ENCODE results near the gene CACNG1.

Gene CACNG1

DNA sequence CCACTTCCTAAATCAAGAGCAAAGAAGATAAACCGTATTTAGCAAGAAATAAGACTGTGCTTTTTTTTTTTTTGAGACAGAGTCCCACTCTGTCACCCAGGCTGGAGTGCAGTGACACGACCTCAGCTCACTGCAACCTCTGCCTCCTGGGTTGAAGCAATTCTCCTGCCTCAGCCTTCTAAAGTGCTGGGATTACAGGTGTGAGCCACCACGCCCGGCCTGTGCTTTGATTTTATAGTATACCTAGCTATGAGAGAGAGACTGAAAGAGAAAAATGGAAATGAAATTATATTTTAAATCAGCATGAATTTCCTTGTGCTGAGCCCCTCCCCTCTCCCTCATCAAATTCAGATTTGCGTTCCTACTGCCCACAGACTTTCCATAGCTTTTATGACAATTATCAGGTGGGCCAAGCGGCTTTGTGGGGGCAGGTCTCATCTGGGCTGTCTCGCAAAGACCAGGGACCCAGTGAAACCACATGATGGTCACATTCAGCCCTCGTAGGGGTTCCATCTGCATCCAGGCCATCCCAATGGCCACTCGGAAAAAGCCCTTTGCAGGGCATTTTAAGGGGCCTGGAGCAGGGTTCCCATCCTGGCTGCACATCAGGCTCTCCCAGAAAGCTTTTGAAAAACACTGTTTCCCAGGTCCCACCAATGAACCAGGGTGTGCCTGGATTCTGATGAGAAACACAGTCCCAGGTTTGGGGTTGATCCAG, 8.5 kb downstream of the CACNG1 start:
- no peak for DNase-seq

DNA sequence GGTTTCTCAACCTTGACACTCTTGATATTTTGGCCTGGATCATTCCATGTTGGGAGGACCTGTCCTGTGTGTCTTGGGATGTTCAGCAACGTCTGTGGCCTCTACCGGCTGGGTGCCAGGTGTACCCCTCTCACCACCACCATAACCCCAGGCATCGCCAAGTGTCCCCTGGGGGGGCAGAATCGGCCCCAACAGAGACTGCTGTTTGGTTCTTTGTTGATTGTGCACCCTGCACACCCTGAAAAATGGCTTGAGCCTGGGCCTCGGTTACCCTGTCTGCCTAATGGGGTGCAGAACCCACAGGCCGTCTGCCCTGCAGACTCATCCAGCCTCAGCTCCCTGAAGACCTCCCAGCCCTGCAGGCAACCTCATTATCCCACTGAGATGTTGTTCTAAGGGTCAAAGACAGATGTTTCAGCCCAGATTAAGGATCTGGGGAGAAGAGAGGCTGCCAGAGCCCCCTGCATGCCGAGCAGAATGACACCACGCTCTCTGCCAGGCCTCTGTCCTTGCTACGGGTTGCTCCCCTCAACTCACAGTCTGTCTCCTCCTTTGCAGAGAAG, 9.2 kb downstream of the CACNG1 start:
- no peak for DNase-seq

DNA sequence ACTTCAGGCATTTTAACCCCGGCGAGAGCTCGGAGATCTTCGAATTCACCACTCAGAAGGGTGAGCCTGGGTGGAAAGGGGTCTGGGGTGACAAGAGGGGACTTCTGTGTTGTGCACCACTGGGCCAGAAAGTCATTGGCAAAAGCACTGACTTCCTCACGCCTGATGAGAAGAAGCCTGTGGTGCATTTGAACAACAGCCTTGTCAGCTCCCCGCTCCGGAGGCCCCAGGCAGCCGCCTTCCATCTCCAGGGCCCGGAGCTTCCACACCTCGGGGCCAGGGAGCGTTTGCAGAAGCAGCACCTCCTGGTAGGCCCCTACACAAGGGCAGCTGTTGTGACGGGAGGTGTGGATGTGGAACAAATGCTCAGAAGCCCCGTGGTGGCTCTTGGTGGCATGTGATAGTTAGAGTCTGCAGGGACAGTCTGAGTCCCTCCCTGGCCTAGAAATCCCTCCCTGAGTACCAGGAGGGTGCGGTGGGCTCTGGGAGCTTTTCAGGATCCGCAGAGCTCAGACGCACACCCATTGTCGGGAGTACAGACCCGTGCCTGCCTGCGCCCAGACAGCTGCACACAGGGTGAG, 9.7 kb downstream of the CACNG1 start:
- DNase-seq, result no peak

DNA sequence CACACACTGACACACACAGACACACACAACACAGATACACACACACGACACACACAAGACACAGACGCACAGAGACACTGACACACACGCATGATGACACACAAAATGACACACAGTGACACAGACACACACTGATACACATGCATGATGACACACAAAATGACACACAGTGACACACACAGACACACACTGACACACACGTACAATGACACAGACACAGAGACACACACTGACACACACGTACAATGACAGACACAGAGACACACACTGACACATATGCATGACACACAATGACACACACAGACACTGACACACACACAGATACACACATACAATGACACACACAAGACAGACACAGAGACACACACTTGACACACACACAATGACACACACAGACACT, 10.3 kb downstream of the CACNG1 start:
- DNase-seq, result no peak

DNA sequence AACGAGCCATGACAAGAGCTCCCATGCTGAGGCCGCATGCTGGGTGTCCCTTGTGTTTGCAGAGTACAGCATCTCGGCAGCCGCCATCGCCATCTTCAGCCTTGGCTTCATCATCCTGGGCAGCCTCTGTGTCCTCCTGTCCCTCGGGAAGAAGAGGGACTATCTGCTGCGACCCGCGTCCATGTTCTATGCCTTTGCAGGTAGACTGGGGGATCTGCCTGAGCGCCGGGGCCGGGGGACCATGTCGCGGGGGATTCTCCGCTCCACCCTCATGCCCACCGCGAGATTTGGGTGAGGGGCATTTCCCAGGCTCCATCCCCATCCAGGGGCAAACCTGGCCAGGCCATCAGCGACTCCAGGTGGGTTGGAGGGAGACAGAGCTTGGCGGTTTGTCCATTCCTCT, 10.7 kb downstream of the CACNG1 start:
- no peak for DNase-seq

DNA sequence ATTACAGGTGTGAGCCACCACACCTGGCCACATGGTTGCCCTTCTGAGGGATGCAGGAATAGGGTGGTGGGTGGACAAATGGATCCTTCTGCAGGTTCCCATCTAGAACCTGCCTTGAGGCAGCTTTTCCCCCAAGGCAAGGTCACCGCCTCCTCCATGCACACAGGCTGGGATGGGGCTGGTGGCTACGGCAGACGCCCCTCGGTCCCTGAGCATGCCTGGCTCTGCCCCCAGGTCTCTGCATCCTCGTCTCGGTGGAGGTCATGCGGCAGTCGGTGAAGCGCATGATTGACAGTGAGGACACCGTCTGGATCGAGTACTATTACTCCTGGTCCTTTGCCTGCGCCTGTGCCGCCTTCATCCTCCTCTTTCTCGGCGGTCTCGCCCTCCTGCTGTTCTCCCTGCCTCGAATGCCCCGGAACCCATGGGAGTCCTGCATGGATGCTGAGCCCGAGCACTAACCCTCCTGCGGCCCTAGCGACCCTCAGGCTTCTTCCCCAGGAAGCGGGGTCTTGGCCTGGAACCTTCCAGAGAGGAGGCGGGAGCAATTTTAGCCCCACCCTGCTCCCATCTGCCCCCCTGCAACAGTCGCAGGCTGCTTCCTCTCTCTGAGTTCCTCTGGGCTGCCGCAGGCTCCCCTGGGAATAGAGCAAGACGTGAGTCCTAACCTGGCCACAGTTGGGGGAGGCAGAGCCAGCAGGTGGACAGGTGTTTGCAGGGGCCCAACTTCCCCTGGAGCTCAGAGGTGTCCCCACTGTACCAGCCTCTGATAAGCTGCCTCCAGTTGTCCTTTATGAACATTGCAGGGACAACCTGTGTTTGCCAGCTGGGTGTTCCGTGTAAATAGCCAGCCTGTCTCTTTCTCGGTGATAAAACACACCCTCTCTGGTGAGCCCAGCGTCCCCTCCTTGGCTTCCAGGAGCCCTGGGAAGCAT, 11.7 kb downstream of the CACNG1 start:
- DNase-seq, result no peak

DNA sequence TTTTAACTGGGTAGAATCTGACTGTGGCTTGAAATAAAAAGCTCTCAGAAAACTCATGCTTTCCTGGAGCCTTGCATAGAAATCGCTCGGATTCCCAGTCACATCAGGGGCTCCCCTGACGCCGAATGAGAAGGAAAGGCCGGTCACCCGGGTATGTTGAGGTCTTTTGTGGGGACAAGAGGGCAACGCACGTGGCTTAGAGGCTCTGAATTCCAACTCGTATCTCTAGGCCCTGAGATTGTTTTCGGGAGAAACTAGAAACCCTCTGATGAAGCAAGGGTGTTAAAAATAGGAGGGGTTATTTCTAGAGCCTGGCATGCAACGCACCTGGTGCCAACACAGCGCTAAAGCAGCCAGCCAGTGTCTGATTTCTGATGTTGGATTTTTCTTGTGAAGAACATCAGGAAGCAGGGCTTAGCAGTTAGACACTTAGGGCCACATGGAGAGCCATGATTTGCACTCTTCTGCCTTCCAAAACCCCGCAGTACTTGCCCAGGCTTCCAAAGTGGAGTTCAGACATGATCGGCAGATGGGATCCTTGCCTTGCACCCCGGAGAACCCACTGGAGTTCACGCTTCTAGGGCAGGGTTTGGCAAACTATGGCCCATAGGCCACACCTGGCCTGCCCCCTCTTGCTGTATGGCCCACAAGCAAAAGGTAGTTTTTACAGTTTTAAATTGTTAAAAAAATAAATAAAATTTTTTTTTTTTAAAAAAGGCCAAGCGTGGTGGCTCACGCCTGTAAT, 12.6 kb downstream of the CACNG1 start:
- DNase-seq, result no peak

DNA sequence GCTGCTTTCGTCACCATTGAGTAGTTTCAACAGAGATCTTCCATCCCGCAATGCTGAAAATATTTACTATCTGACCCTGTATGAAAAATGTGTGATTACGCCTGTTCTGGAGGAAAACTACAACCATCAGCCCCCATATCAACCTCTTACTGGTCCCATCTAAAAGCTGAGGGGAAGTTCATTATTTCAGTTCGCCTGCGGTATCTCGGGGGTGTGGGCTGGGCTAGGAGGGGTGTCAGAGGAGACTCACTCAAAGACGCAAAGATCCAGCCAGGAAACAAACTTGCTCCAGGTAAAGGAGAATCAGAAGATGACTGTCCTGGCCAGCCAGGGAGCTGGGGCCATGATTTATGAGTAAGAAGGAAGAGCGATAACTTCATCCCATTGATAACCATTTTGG, 13.7 kb downstream of the CACNG1 start:
- no peak for DNase-seq

DNA sequence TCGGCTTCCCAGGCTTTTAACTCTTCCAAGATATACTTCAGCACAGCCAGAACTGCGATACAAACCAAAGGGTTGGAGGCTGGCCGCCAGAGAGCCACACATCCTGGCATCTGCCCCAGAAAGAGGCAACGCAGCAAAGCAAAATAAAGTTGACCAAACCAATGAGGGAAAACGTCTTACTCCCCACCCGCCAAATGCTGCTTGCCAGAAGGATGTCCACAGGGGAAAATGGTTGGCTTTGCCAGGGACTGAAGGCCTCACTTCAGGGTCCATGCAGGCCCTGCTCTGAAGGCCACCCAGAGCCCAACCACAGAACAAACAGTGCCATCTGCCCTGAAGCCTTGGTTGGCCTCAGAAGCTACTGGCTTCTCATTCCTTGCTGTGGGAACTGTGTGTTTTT, 15.0 kb downstream of the CACNG1 start:
- DNase-seq, result no peak

DNA sequence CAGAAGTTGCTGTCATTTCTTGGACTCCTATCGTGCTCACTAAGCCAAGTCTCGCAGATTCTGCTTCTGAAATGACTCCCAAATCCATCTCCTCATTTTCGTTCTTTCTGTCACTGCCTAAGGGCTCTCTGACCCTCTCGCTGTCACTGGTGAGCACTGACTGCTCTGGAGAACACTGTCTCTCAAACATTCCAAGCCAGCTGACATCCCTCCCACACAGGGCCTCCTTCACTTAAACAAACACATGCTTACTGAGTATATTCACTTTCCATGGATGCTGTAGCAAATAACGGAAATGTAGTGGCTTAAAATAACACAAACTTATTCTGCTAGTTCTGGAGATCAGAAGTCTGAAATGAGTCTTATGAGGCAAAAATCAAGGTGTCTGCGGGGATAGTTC, 18.8 kb downstream of the CACNG1 start:
- no peak for DNase-seq

DNA sequence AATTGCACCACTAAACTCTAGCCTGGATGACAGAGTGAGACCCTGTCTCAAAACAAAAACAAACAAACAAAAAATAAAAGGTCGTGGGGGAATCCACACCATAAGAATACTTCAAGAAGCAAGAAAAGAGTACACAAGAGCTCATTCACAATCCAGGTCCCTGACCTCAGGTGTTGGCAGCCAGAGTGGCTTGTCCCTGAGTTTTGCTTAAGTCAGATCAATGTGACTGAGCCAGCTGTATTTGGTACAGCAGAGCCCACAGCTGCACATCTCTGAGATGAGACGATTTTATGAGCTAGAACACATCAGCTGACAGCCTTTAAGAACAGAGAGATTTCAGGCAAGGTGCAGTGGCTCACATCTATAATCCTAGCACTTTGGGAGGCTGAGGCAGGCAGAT, 22.4 kb downstream of the CACNG1 start:
- DNase-seq, result no peak

DNA sequence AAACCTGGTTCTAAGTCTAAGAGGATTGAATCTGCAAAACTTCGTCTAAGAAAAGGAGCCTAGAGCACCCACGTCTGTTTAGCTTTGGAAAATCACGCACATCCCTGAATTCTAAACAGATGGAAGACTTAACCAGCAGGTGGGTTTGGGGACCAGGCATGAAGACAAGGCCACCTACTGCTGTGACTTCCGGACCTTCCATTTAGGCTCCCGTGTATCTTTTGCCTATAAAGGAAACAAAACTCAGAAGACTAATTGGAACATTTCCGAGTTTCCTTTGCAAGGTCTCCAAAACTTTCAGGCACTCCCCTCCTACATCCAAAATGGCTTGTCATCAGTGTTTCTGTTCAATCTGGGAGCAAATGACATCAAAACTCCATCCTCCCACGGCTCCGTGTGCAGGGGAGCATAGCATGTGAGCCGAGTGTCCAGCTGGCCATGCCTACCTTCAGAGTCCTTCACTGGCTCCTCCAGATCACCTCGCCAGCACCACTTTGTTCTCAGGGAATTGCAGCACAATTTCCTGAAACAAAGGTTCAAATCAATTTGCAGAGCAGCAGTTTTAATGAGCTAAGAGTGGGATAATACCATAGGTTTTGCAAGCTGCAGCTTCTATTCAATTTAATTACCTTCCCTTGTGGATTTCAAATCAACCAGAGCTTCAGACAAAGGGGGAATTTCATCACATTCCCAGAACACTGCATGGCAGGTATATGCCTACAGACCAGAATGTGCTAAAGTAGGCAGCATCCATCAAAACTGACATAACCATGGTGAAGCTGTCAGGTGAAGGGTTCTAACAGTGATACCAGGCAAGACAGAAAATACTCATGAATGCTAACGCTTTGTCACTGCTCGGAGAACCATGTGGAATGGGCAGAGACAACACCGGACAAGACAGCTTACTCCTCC, 23.5 kb downstream of the CACNG1 start:
- DNase-seq, result no peak

DNA sequence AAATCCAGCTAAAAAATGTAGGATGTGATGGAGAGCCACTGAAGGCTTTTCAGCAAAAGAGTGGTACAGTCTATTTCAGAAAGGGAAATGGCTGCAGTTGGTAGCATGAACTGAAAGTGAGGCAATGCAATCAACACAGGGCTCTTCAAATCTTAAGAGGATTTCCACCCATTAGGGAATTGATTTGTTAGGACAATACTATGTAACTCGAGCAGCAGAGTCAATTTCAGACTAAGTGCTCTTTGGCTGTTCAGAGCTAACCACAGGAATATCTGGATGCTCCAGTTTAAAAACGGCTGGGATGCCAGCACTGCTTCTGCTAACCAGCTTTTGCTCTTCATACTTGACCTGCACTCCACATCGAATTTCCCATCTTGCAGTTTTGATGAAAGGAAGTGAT, 24.6 kb downstream of the CACNG1 start:
- DNase-seq, result no peak

DNA sequence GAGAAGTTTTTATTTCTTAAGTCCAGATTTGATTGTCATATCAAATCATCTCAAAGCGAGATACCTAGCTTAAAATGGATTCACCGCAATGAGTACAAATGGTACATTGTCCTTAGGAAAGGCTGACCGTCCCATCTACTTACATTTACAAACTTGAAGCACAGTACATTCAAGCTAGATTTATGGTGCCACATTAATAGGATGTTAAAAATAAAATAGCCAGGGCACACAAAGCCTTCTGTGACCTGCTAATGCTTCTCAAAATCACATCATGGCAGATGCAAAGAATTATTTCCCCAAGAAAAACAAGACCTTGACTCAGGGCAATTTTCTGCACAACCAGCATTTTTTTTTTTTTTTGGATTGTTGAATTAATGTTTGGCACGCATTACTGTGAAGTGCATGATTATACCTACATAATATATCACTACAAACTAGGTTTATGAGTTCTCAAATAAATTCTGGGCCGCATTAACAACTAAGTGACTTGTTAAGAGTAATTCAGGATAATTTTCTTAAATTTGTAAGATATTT, 25.3 kb downstream of the CACNG1 start:
- DNase-seq, result no peak

DNA sequence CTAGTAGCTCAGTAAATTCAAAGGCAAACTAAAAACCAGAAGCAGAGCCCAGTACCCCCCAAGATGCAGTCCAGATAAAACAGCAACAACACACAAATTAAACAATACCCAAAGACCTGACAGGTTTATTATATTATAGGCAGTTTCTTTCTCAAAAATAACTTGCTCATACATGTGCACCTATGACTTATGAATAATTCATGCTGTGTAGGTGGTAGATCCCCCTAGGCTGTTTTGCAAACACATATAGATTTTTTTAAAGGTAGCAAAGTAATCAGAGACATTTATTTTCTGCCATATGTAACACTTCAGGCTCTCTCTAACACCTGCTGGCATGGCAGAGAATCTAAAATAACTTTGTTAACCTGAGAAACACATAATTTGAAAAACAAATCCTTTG, 27.2 kb downstream of the CACNG1 start:
- DNase-seq, result no peak

DNA sequence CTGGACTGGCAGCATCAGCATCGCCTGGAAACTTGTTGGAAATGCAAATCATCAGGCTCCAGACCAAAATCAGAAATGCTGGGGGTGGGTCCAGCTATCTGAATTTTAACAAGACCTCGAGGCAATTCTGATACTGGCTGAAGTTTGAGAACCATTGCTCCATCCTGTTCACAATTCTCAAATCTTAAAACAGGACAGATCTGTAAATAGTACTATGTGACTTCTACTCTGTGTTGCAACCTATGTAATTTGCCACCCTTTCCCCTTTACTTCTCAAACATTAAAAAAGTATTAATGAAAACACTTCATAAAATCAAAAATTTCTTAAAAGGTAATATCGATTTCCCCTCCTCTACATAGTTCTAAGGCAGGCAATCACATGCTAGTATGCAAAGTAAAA, 28.5 kb downstream of the CACNG1 start:
- DNase-seq, result no peak

DNA sequence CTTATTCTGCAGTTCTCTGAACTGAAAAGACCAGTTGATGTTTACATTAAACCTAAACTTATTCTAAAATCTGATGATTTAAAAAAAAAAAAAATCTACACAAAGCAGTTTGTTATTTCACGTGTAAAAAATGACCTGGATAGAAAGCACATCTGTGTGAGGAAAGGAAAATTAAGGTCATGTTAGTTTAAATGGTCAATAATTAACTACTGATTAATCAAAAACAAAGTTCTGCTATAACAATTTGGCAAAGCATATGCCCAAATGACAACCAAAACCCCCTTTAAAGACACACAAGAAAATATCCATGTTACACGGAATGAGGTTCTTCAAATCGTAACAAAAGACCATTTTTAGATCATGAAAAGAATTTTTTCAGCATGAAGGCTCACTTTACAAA, 30.4 kb downstream of the CACNG1 start:
- DNase-seq, result no peak

DNA sequence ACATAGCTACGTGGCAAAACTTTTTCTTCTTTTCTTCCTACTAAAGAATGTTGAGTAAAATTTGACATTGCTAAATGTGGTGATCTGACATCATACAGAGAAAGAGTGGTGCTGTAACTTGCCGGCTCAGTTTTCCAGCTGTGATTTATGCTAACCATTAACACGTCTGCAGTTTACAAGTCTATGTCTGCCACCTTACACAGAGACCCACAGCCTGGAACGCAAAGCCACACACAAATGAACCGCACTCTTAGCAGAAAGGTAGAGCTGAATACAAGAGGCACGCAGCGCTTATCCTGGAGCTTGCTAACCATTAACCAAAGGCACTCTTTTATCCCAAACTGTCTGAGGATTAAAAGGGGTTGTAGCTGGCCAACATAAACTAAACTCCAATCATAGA, 31.9 kb downstream of the CACNG1 start:
- no peak for DNase-seq

DNA sequence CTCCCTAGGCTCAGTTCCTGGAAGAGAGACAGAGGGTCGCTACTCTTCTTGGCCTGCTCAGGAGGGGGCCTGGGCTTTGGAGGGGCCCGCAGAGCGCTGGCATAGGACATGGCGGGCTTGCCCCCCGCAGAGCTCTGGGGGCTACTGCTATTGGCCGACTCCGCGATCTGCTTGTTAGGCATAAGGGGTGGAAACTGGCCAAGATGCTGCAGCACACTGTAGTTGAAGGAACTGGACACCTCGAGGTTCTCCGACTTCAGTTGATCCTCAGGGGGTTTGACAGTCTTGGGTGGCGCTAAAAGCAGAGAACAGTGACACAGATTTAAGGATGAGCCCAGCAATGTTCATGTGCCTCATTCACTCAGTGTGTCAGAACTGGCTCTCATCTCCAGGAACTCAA, 33.9 kb downstream of the CACNG1 start:
- no peak for DNase-seq

DNA sequence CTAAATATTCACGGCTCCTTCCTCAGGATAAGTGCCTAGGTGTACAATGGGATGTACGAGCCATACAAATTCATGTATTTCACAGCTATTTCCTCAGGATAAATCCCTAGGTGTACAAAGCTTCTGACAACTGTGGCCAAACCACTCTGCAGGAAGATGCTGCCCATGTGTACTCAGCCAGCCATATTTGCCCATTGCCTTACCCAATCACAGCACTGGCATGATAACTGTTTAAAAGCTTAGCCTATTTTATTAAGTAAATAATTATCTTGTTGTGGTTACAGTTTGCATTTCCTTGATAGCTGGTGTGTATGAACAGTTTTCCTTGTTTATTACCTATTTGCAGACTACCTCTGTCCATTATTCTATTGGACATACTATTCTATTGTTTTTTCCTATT, 35.1 kb downstream of the CACNG1 start:
- DNase-seq, result no peak

DNA sequence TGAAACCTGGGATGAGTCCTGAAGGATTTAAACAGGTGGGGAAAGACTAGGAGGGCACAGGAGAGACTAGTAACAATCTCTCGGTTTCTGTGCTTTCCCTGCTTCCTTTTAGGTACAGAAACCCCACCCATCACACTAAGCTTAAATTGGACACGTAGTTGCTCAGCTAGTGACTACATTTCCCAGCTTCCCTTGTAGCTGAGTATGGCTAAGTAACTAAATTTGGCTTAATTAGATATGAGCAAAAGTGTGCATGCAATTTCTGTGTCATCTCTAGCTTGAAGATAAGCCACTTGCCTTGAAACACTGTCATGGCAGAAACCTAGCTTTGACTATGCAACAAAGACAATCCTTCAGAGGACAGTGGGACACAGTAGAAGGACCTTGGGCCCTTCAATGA, 36.5 kb downstream of the CACNG1 start:
- DNase-seq, result no peak

DNA sequence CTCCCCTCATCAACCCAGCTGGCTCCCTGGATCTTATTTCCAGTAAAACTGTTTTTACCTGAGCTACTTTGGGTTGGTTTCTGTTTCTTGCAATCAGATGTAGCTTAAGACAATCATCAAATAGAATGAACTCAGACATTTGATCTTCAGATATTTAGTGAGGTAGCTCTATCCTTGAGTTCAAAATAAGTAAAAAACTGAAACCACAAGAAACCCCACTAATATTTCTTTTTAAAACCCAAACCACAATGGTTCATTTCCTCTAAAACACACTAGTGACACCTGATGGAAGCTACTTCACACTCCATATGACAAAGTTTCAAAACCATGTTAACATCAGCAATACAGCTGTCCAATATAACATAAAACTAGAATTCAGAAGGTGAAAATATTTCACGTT, 37.8 kb downstream of the CACNG1 start:
- DNase-seq, result no peak

Measured in fibroblast of skin of right biceps (primary cell).